KMS-11 (cell line): ENCODE results near the gene SARS2.
"Not testable (repeated sequence)": the region's sequence is repeated elsewhere in the genome, so short reads cannot be mapped to it uniquely, and the experiment has no call there.

Experiments used
- H2AFZ ChIP-seq: fragments of 200-600 bp; sonication (generic); 2 replicates; pipeline ENCODE4 v1.6.1; 2016; ENCODE audit warnings: antibody characterized with exemption, mixed run types, low read depth
- H3K27ac ChIP-seq: fragments of 200-600 bp; sonication (generic); 2 replicates; pipeline ENCODE4 v1.6.1; 2016; ENCODE audit warnings: mild to moderate bottlenecking, mixed run types
- H3K27me3 ChIP-seq: fragments of 200-600 bp; sonication (generic); 2 replicates; pipeline ENCODE4 v1.6.1; 2017; ENCODE audit warnings: mild to moderate bottlenecking, low read depth, mixed run types, moderate library complexity; ENCODE audit not compliant: insufficient read depth
- H3K36me3 ChIP-seq: fragments of 200-600 bp; sonication (generic); 2 replicates; pipeline ENCODE4 v1.6.1; 2017; ENCODE audit warnings: mild to moderate bottlenecking, mixed run types; ENCODE audit not compliant: insufficient read depth
- H3K4me1 ChIP-seq: fragments of 200-600 bp; sonication (generic); 2 replicates; pipeline ENCODE4 v1.6.1; 2016; ENCODE audit warnings: mild to moderate bottlenecking, low read depth, mixed run types; ENCODE audit not compliant: poor library complexity, severe bottlenecking
- H3K4me2 ChIP-seq: fragments of 200-600 bp; sonication (generic); 2 replicates; pipeline ENCODE4 v1.7.0; 2016; ENCODE audit warnings: mild to moderate bottlenecking, mixed run types
- H3K4me3 ChIP-seq: fragments of 200-600 bp; sonication (generic); IDR thresholded peaks from 2 replicates; pipeline ENCODE4 v1.6.1; 2017; ENCODE audit warnings: low read depth, low read length, mixed read lengths; ENCODE audit not compliant: insufficient read depth
- H3K79me2 ChIP-seq: fragments of 200-600 bp; sonication (generic); 2 replicates; pipeline ENCODE4 v1.6.1; 2016; ENCODE audit warnings: low read depth, mixed run types; ENCODE audit not compliant: insufficient read depth
- H3K9ac ChIP-seq: fragments of 200-600 bp; sonication (generic); 2 replicates; pipeline ENCODE4 v1.6.1; 2016; ENCODE audit warnings: mild to moderate bottlenecking, mixed run types
- H4K20me1 ChIP-seq: fragments of 200-600 bp; sonication (generic); 2 replicates; pipeline ENCODE4 v1.6.1; 2016; ENCODE audit warnings: mild to moderate bottlenecking, mixed run types; ENCODE audit not compliant: insufficient read depth
- CTCF ChIP-seq: fragments of 200-600 bp; sonication (generic); conservative IDR thresholded peaks from 2 replicates; pipeline ENCODE4 v1.6.1; 2017; ENCODE audit warnings: low read depth, mild to moderate bottlenecking, antibody characterized with exemption, low read length, moderate library complexity, mixed read lengths

The SARS2 gene

DNA sequence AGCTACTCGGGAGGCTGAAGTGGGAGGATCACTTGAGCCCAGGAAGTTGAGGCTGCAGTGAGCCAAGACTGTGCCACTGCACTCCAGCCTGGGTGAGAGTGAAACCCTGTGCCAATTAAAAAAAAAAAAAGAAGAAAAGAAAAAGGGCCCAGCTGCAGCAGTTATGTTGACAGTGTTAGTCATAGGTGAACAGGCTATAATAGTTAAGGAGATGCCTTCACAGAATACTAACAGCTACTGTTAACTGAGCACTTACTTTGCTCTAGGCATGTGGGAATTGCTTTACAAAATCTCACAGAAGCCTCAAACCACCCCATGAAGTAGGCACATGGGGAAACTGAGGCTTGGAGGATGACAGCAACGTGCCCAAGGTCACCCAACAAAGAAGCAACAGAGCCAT is 41.1 kb upstream of the SARS2 start:
- no peaks in the 10 kb centered on the region for H4K20me1 ChIP-seq
- H3K4me2 ChIP-seq = no peak overlapping the region
- H3K27ac ChIP-seq = no peak overlapping the region
- H3K9ac ChIP-seq = no peak overlapping the region
- H2AFZ ChIP-seq = no peak overlapping the region
- no peak for TF ChIP-seq CTCF
- H3K27me3 ChIP-seq = no peaks in the 10 kb centered on the region
- H3K79me2 ChIP-seq = no peaks in the 10 kb centered on the region
- no peak overlapping the region for H3K4me3 ChIP-seq
- H3K4me1 ChIP-seq = peaks cover under 1% of the 10 kb centered on the region
- H3K36me3 ChIP-seq = no peaks in the 10 kb centered on the region

DNA sequence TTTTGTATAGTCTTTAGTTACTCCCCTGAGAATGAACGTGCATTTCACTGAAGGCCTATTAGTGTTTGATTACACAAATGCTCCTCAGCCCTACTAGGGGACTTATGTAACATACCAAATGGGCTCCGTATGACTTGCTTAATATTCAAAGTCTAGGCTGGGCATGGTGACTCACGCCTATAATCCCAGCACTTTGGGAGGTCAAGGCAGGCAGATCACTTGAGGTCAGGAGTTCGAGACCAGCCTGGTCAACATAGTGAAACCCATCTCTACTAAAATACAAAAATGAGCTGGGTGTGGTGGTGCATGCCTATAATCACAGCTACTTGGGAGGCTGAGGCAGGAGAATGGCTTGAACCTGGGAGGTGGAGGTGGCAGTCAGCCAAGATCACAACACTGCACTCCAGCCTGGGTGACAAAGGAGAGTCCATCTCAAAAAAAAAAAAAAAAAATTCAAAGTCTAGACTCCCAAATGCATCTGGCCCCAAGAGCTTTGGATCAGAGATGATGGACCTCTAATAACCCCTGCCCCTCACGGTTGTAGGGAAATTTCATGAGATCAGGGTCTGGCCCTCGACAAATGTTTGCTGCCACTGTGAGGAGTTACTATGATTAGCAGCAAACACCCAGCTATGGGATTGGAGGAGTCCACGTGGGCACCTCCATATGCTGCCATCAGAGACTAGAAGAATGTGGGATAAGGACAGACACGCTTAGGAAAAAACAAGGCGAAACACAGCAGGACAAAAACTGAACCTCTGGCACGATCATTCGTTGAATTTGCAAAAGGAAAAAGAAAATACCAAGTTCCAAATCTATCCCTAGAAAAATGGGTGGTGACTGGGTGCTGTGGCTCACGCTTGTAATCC is 40.3 kb upstream of the SARS2 start:
- H3K4me1 ChIP-seq = no peaks in the 10 kb centered on the region
- H3K27me3 ChIP-seq = no peaks in the 10 kb centered on the region
- H4K20me1 ChIP-seq = no peaks in the 10 kb centered on the region
- no peak for TF ChIP-seq CTCF
- no peak overlapping the region for H2AFZ ChIP-seq
- H3K9ac ChIP-seq = no peak overlapping the region
- no peak overlapping the region for H3K4me2 ChIP-seq
- H3K79me2 ChIP-seq = no peaks in the 10 kb centered on the region
- H3K36me3 ChIP-seq = no peaks in the 10 kb centered on the region
- H3K27ac ChIP-seq = no peak overlapping the region
- H3K4me3 ChIP-seq = no peak overlapping the region

GRCh38 chr19:38966149-38966548 is 35.6 kb upstream of the SARS2 start:
- H3K4me3 ChIP-seq, H3K36me3 ChIP-seq, H2AFZ ChIP-seq, H3K4me2 ChIP-seq, H4K20me1 ChIP-seq, H3K9ac ChIP-seq, H3K79me2 ChIP-seq, H3K27ac ChIP-seq, H3K4me1 ChIP-seq, H3K27me3 ChIP-seq: not testable (repeated sequence)

DNA sequence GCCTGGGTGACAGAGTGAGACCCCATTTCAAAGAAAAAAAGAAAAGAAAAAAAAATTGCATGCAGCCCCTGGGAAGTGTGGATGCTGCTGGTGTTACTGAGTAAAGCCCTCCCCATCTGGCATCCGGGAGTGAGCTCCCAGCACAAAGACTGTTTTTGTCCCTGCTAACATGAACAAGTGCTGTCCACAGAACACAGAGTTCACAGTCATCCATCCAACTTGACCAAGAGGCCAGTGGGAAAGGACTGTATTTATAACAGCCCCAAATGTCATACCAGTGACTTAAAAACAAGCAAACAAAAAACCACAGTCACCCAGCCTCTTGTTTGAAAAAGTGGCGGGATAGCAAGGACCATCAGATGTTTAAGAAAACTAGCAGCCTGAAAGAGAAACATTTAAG is 34.2 kb upstream of the SARS2 start:
- H3K27ac ChIP-seq = no peak overlapping the region
- H3K4me2 ChIP-seq = no peak overlapping the region
- H3K4me3 ChIP-seq = no peak overlapping the region
- H3K4me1 ChIP-seq = peaks cover 5% of the 10 kb centered on the region
- H3K9ac ChIP-seq = no peak overlapping the region
- no peaks in the 10 kb centered on the region for H3K36me3 ChIP-seq
- no peak for TF ChIP-seq CTCF
- no peaks in the 10 kb centered on the region for H4K20me1 ChIP-seq
- H3K79me2 ChIP-seq = no peaks in the 10 kb centered on the region
- no peak overlapping the region for H2AFZ ChIP-seq
- H3K27me3 ChIP-seq = no peaks in the 10 kb centered on the region

GRCh38 chr19:38959618-38960017 is 29.1 kb upstream of the SARS2 start:
- Histone ChIP-seq H3K4me3 (no peak overlapping the region), H3K36me3 (no peaks in the 10 kb centered on the region), H3K27ac (no peak overlapping the region), H3K4me1 (peaks cover 5% of the 10 kb centered on the region), H2AFZ (no peak overlapping the region), H3K79me2 (no peaks in the 10 kb centered on the region), H4K20me1 (no peaks in the 10 kb centered on the region), H3K9ac (no peak overlapping the region), H3K27me3 (no peaks in the 10 kb centered on the region), H3K4me2 (no peak overlapping the region)
- no peak for TF ChIP-seq CTCF
